GM12878 (cell line): Measurements from ENCODE around the gene STX12. TPM values are rescaled to one million over a fixed set of nuclear protein-coding genes. Genes with fewer than 3 reads are reported as not detected.

Source experiments
- ATAC-seq: fragments of 200-7000 bp; cut with Tn5 transposase; 3 replicates; pipeline ENCODE4 v1.9.1; 2020; ENCODE audit warnings: mild to moderate bottlenecking, moderate library complexity
- BruUV-seq: library from RNA; stranded (reverse); fragments of 400-500 nt; replicated peaks from 2 replicates; lab custom pipeline; 2021; lab: Mats Ljungman, UMichigan
- CTCF ChIA-PET: fragments of 300-600 bp; sonication (Branson Sonifier 250); formaldehyde crosslinking; extraction: SDS; loops from one replicate; lab custom pipeline; 2021; ENCODE audit warnings: inconsistent platforms; lab: Yijun Ruan, JAX
- POLR2A ChIA-PET: fragments of 350-600 bp; formaldehyde crosslinking; extraction: SDS; loops from one replicate; lab custom pipeline; 2021; ENCODE audit warnings: inconsistent platforms; lab: Charles Lee
- RAD21 ChIA-PET: fragments of 300-600 bp; sonication (Branson Sonifier 250); formaldehyde crosslinking; loops from one replicate; lab custom pipeline; 2023; ENCODE audit warnings: antibody characterized with exemption; ENCODE audit not compliant: unreplicated experiment; lab: Charles Lee
- SMC1A ChIA-PET: fragments of 300-600 bp; sonication (Branson Sonifier 250); formaldehyde crosslinking; loops from one replicate; lab custom pipeline; 2023; ENCODE audit not compliant: unreplicated experiment, uncharacterized antibody; lab: Charles Lee
- DNase-seq: peaks from one replicate; pipeline ENCODE4 v3.0.0-alpha.2; 2011; ENCODE audit warnings: low read depth, low spot score
- FAIRE-seq: peaks from 3 replicates; lab custom pipeline; 2011; peaks lifted over from hg19 to GRCh38; lab: Jason Lieb, UNC
- H2AFZ ChIP-seq: 2 replicates; pipeline ENCODE4 v1.6.0; 2011; ENCODE audit warnings: low read depth, low read length, control low read depth; ENCODE audit not compliant: control insufficient read depth
- H3K27ac ChIP-seq: 2 replicates; pipeline ENCODE4 v1.5.1; 2011; ENCODE audit warnings: control low read depth; ENCODE audit not compliant: control insufficient read depth, insufficient read depth
- H3K27me3 ChIP-seq, 2 experiments: replicated peaks in 1 of 2; 2 replicates each; pipeline versions ENCODE4 v1.6.0 to v1.6.1; 2011; ENCODE audit warnings: low read length in 1 of 2; ENCODE audit not compliant: control insufficient read depth in 2 of 2, insufficient read depth in 2 of 2
- H3K36me3 ChIP-seq, 2 experiments: 2 replicates each; pipeline ENCODE4 v1.5.1; 2011; ENCODE audit warnings: low read length in 1 of 2; ENCODE audit not compliant: control insufficient read depth in 2 of 2, insufficient read depth in 2 of 2
- H3K4me1 ChIP-seq: 2 replicates; pipeline ENCODE4 v1.6.1; 2011; ENCODE audit warnings: mild to moderate bottlenecking, low read length, moderate library complexity, mixed read lengths; ENCODE audit not compliant: control insufficient read depth, insufficient read depth
- H3K4me2 ChIP-seq: 2 replicates; pipeline ENCODE4 v1.6.0; 2011; ENCODE audit warnings: control low read depth; ENCODE audit not compliant: control insufficient read depth, insufficient read depth
- H3K4me3 ChIP-seq: fragments of 200-600 bp; sonication (generic); 2 replicates; pipeline ENCODE4 v1.5.1; 2016
- H3K79me2 ChIP-seq: 2 replicates; pipeline ENCODE4 v1.6.0; 2011; ENCODE audit warnings: low read length; ENCODE audit not compliant: control insufficient read depth, insufficient read depth
- H3K9ac ChIP-seq: 2 replicates; pipeline ENCODE4 v1.8.0; 2011; ENCODE audit warnings: low read length, control low read depth, mixed read lengths; ENCODE audit not compliant: control insufficient read depth, insufficient read depth
- H3K9me3 ChIP-seq: replicated peaks from 3 replicates; pipeline ENCODE4 v1.5.1; 2011; ENCODE audit warnings: mild to moderate bottlenecking, low read length; ENCODE audit not compliant: control insufficient read depth, insufficient read depth
- H4K20me1 ChIP-seq: 2 replicates; pipeline ENCODE4 v1.6.0; 2011; ENCODE audit not compliant: control insufficient read depth, insufficient read depth
- CHD1 ChIP-seq: IDR thresholded peaks from 2 replicates; pipeline ENCODE4 v1.6.1; 2012; ENCODE audit warnings: low read depth, low read length, improper control_type of control experiment
- CHD4 ChIP-seq: fragments of 200-600 bp; sonication (generic); IDR thresholded peaks from 2 replicates; pipeline ENCODE4 v1.6.1; 2016; ENCODE audit warnings: mild to moderate bottlenecking
- DPF2 ChIP-seq: fragments of 450-650 bp; IDR thresholded peaks from 2 replicates; pipeline ENCODE4 v1.6.1; 2017; ENCODE audit warnings: mild to moderate bottlenecking
- EGR1 ChIP-seq, 2 experiments: IDR thresholded peaks; 1 replicate in 1 of 2; 2 replicates in 1 of 2; pipeline ENCODE4 v1.6.1; 2011 to 2012; ENCODE audit warnings: low read depth in 2 of 2, low read length in 2 of 2, borderline replicate concordance in 1 of 2, mild to moderate bottlenecking in 1 of 2, moderate library complexity in 1 of 2
- GABPA ChIP-seq: IDR thresholded peaks from 2 replicates; pipeline ENCODE4 v1.6.1; 2014; ENCODE audit warnings: antibody characterized with exemption, low read depth, mild to moderate bottlenecking, inconsistent platforms
- GATAD2B ChIP-seq: fragments of 450-650 bp; conservative IDR thresholded peaks from 2 replicates; pipeline ENCODE4 v1.6.1; 2017; ENCODE audit warnings: low read depth, mild to moderate bottlenecking, moderate library complexity
- HDGF ChIP-seq: fragments of 450-650 bp; IDR thresholded peaks from 2 replicates; pipeline ENCODE4 v1.6.1; 2016; ENCODE audit warnings: antibody characterized with exemption
- MEF2B ChIP-seq: fragments of 450-650 bp; IDR thresholded peaks from 2 replicates; pipeline ENCODE4 v1.6.1; 2018; ENCODE audit warnings: mild to moderate bottlenecking, moderate library complexity; ENCODE audit not compliant: partially characterized antibody, poor library complexity, severe bottlenecking
- MTA2 ChIP-seq: fragments of 450-650 bp; IDR thresholded peaks from 2 replicates; pipeline ENCODE4 v1.6.1; 2016; ENCODE audit warnings: low read depth, mild to moderate bottlenecking, moderate library complexity
- MXI1 ChIP-seq: fragments of 150-350 bp; IDR thresholded peaks from 2 replicates; pipeline ENCODE4 v1.6.1; 2011; ENCODE audit warnings: low read depth, mild to moderate bottlenecking, inconsistent platforms, low read length, improper control_type of control experiment
- NBN ChIP-seq: fragments of 450-650 bp; IDR thresholded peaks from 2 replicates; pipeline ENCODE4 v1.6.1; 2016
- POLR2A ChIP-seq: IDR thresholded peaks from 2 replicates; pipeline ENCODE4 v1.6.1; 2011; ENCODE audit warnings: low read depth, mild to moderate bottlenecking, low read length
- POLR2AphosphoS2 ChIP-seq: IDR thresholded peaks from 2 replicates; pipeline ENCODE4 v1.6.1; 2011; ENCODE audit warnings: low read depth, mild to moderate bottlenecking, low read length, improper control_type of control experiment, moderate library complexity
- SIN3A ChIP-seq: IDR thresholded peaks from 2 replicates; pipeline ENCODE4 v1.6.1; 2012; ENCODE audit warnings: low read depth, low read length, improper control_type of control experiment
- SMC3 ChIP-seq: IDR thresholded peaks from 2 replicates; pipeline ENCODE4 v1.6.1; 2011; ENCODE audit warnings: low read length, improper control_type of control experiment, borderline replicate concordance
- SRF ChIP-seq, 2 experiments: IDR thresholded peaks; 2 replicates each; pipeline ENCODE4 v1.6.1; 2011; ENCODE audit warnings: low read depth in 2 of 2, low read length in 2 of 2, mild to moderate bottlenecking in 1 of 2, moderate library complexity in 1 of 2
- WGBS: methylation state at CpG from one replicate; pipeline ENCODE4 v1.1.6; 2016; ENCODE audit warnings: low lambda C conversion rate; ENCODE audit not compliant: insufficient replicate concordance, insufficient coverage; ENCODE audit errors: missing lambda C conversion rate; 5-methylcytosine and 5-hydroxymethylcytosine counted together
- in situ Hi-C: fragments of 300-500 bp; cut with MboI; formaldehyde crosslinking; loops from 9 replicates; pipeline ENCODE4 v1.14.3; 2018; ENCODE audit warnings: mixed read lengths
- intact Hi-C: fragments of 100-400 bp; cut with micrococcal nuclease; formaldehyde crosslinking; loops from one replicate; pipeline ENCODE4 v1.14.2; 2022; ENCODE audit not compliant: unreplicated experiment
- polyA plus RNA-seq, 11 experiments: library from polyadenylated mRNA; depleted of rRNA in 4 of 11; unstranded in 6 of 11; stranded (reverse) in 5 of 11; fragments of >200 nt; fragmentation: Nextera tagmentation in 4 of 11; fragmentation: Illumina TruSeq in 1 of 11; extraction: Ambion mirVana in 4 of 11; extraction: Trizol in 1 of 11; gene quantifications; 1 replicate in 1 of 11; 2 replicates in 10 of 11; pipeline versions ENCODE4 v1.2.1 to v1.2.3, GENCODE V29; 2011 to 2016; ENCODE audit warnings: inconsistent platforms in 2 of 11, missing spikeins in 2 of 11, low read depth in 1 of 11
- total RNA-seq, 4 experiments: library from RNA; depleted of rRNA in 3 of 4; stranded (reverse); fragments of >200 nt in 3 of 4; fragmentation: Illumina TruSeq in 1 of 4; extraction: Trizol in 1 of 4; gene quantifications; 2 replicates each; pipeline versions ENCODE4 v1.2.1 to v1.2.3, GENCODE V29; 2013 to 2021
- TF ChIP-seq, protein P1 (sequence below): fragments of 450-650 bp; conservative IDR thresholded peaks from 2 replicates; pipeline ENCODE4 v1.6.1; 2017; ENCODE audit warnings: mild to moderate bottlenecking, moderate library complexity
- TF ChIP-seq, protein P2 (sequence below): fragments of 450-650 bp; IDR thresholded peaks from 2 replicates; pipeline ENCODE4 v1.6.1; 2016; ENCODE audit warnings: mild to moderate bottlenecking
- TF ChIP-seq, protein P3 (sequence below): IDR thresholded peaks from 2 replicates; pipeline ENCODE4 v1.6.1; 2012; ENCODE audit warnings: low read depth, low read length, improper control_type of control experiment

STX12 gene
- total and polyA plus RNA-seq, 10 of the 15 experiments (the other 5 are each of a cell fraction or from before 2014, with no cell fraction given) = 20.2 to 35.0 (median 28.1) TPM

DNA sequence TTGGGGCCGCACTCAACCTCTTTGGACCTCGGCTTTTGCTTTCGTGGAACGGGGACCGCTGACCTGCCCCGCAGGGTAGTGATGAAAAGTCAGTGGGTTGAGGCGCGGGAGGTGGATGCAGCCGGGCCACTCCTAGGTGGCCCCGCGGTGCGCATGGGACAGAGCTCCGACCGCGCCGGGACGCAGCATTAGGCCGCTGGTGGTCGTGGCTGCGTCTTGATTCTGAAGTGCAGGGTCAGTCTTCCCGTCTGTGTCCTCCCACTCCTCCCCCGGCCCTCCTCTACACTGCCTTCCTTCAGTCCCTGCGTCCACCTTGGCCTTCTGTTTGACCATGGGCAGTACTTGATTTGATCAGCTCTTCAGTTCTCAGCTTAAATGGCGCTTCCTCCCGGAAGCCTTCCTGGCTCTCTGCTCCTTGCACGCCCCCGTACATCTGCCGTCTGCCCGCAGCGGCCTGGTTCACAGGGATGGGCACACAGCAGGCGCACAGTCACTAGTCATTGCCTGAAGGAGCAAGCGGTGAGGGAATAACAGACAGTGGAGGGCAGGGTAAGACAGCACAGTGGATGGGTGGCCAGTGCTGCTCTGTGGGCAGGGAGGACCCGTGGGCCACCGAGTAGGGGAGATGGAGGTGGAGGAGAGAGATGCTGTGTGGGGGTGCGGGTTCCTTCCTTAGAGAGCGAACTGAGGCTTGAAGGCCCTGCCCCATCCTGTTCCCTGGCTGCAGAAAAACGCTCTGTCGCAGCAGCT, 100.0 kb downstream of the STX12 start:
- in situ Hi-C loops (no loop called here), intact Hi-C loops (loop anchor here (10.0 kb wide), 1 partner anchor 372 kb away; no protein-coding TSS in a partner anchor)
- Histone ChIP-seq H3K27ac (peak overlapping the region; percentile 93), H3K79me2 (peaks cover 46% of the 10 kb centered on the region), H2AFZ (no peak overlapping the region; the same call in none of the 2 replicates), H3K9me3 (no peaks in the 10 kb centered on the region), H3K27me3 (no peaks in the 10 kb centered on the region), H3K9ac (peak overlapping the region; percentile 93), H3K4me3 (peak overlapping the region; percentile 90), H3K4me1 (peaks cover 42% of the 10 kb centered on the region), H4K20me1 (no peaks in the 10 kb centered on the region), H3K4me2 (peak overlapping the region; percentile 97), H3K36me3 (peaks cover 2% of the 10 kb centered on the region in 2 experiments; a peak in 2 of 4 replicates)
- RAD21 ChIA-PET = interaction anchor here (0.9 to 4.2 kb wide), 3 partner anchors 11 to 336 kb away, joined by 3 to 46 read pairs (median 33); no protein-coding TSS in a partner anchor
- under 1% methylated on average over 38 of the region's 38 CpGs for WGBS
- SMC1A ChIA-PET = interaction anchor here (0.8 to 3.8 kb wide), 3 partner anchors 13 to 33 kb away, joined by 3 to 43 read pairs (median 4); no protein-coding TSS in a partner anchor
- CTCF ChIA-PET = interaction anchor here (1.2 to 1.6 kb wide), 2 partner anchors 13 to 17 kb away, joined by 3 to 4 read pairs; no protein-coding TSS in a partner anchor
- peak; percentile 17 for ATAC-seq
- no peak for FAIRE-seq
- BruUV-seq = TSS peak; percentile 83
- no peak for DNase-seq
- POLR2A ChIA-PET = interaction anchor here (0.8 to 6.0 kb wide), 4 partner anchors 11 to 38 kb away, joined by 3 to 63 read pairs (median 16); no protein-coding TSS in a partner anchor
- TF ChIP-seq CHD4 = no peak
- TF ChIP-seq POLR2AphosphoS2 = peak; percentile 14; the same call in 1 of the 2 replicates
- 0 out of 2 replicates have a peak, but pooled peaks have one; percentile 40 for TF ChIP-seq MXI1
- TF ChIP-seq, protein P1, sequence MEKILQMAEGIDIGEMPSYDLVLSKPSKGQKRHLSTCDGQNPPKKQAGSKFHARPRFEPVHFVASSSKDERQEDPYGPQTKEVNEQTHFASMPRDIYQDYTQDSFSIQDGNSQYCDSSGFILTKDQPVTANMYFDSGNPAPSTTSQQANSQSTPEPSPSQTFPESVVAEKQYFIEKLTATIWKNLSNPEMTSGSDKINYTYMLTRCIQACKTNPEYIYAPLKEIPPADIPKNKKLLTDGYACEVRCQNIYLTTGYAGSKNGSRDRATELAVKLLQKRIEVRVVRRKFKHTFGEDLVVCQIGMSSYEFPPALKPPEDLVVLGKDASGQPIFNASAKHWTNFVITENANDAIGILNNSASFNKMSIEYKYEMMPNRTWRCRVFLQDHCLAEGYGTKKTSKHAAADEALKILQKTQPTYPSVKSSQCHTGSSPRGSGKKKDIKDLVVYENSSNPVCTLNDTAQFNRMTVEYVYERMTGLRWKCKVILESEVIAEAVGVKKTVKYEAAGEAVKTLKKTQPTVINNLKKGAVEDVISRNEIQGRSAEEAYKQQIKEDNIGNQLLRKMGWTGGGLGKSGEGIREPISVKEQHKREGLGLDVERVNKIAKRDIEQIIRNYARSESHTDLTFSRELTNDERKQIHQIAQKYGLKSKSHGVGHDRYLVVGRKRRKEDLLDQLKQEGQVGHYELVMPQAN = 0 out of 2 replicates have a peak, but pooled peaks have one; percentile 46
- 0 out of 2 replicates have a peak, but pooled peaks have one; percentile 54 for TF ChIP-seq CHD1
- TF ChIP-seq, protein P2, sequence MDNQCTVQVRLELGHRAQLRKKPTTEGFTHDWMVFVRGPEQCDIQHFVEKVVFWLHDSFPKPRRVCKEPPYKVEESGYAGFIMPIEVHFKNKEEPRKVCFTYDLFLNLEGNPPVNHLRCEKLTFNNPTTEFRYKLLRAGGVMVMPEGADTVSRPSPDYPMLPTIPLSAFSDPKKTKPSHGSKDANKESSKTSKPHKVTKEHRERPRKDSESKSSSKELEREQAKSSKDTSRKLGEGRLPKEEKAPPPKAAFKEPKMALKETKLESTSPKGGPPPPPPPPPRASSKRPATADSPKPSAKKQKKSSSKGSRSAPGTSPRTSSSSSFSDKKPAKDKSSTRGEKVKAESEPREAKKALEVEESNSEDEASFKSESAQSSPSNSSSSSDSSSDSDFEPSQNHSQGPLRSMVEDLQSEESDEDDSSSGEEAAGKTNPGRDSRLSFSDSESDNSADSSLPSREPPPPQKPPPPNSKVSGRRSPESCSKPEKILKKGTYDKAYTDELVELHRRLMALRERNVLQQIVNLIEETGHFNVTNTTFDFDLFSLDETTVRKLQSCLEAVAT = peak; percentile 60
- peak; percentile 52 for TF ChIP-seq GATAD2B
- TF ChIP-seq SRF (IDR thresholded peaks at IDR 0.05; ENCODE audit: low read depth in 2 of 2, low read length in 2 of 2) = peak; percentile 48 to 76; a peak in 3 of 4 replicates
- peak in 1 of 2 experiments; percentile 78; a peak in 1 of 3 replicates for TF ChIP-seq EGR1 (IDR thresholded peaks at IDR 0.05; ENCODE audit: borderline replicate concordance in 1 of 2, low read depth in 2 of 2, low read length in 2 of 2)
- no peak for TF ChIP-seq GABPA
- TF ChIP-seq SMC3 = 0 out of 2 replicates have a peak, but pooled peaks have one; percentile 2
- TF ChIP-seq POLR2A = peak; percentile 76
- TF ChIP-seq NBN = peak; percentile 53; the same call in 1 of the 2 replicates
- peak; percentile 12 for TF ChIP-seq DPF2
- TF ChIP-seq SIN3A = 0 out of 2 replicates have a peak, but pooled peaks have one; percentile 12
- TF ChIP-seq MTA2 = no peak
- TF ChIP-seq MEF2B = no peak
- peak; percentile 87 for TF ChIP-seq HDGF
- TF ChIP-seq, protein P3, sequence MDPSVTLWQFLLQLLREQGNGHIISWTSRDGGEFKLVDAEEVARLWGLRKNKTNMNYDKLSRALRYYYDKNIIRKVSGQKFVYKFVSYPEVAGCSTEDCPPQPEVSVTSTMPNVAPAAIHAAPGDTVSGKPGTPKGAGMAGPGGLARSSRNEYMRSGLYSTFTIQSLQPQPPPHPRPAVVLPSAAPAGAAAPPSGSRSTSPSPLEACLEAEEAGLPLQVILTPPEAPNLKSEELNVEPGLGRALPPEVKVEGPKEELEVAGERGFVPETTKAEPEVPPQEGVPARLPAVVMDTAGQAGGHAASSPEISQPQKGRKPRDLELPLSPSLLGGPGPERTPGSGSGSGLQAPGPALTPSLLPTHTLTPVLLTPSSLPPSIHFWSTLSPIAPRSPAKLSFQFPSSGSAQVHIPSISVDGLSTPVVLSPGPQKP = 0 out of 2 replicates have a peak, but pooled peaks have one; percentile 16
